SU-DHL-6 (cell line): ENCODE measurements around the gene ALG2.

Experiments used
- H2AFZ ChIP-seq: fragments of 200-600 bp; sonication (generic); 2 replicates; pipeline ENCODE4 v1.6.1; 2014; ENCODE audit warnings: low read depth, mild to moderate bottlenecking, moderate library complexity, mixed read lengths, antibody characterized with exemption, low read length; ENCODE audit not compliant: severe bottlenecking
- H3F3A ChIP-seq: fragments of 200-600 bp; shearing (Covaris generic); 2 replicates; pipeline ENCODE4 v1.6.0; 2016; ENCODE audit warnings: antibody characterized with exemption, mild to moderate bottlenecking; ENCODE audit not compliant: insufficient read depth
- H3K27ac ChIP-seq: fragments of 200-600 bp; sonication (generic); 2 replicates; pipeline ENCODE4 v1.5.1; 2016; ENCODE audit warnings: low read depth, mild to moderate bottlenecking, low read length, moderate library complexity, mixed read lengths
- H3K27me3 ChIP-seq: fragments of 200-600 bp; sonication (generic), shearing (Covaris generic); 2 replicates; pipeline ENCODE4 v1.6.0; 2014; ENCODE audit warnings: mild to moderate bottlenecking, low read length
- H3K36me3 ChIP-seq: fragments of 200-600 bp; sonication (generic); 2 replicates; pipeline ENCODE4 v1.6.1; 2014; ENCODE audit warnings: mild to moderate bottlenecking, low read length, mixed read lengths
- H3K4me2 ChIP-seq: fragments of 300-600, 200-600 bp; shearing (Covaris generic), sonication (generic); 2 replicates; pipeline ENCODE4 v1.6.0; 2014; ENCODE audit warnings: low read length, low read depth, mild to moderate bottlenecking; ENCODE audit not compliant: poor library complexity, severe bottlenecking
- H3K4me3 ChIP-seq: fragments of 200-600 bp; sonication (generic); 2 replicates; pipeline ENCODE4 v1.5.1; 2014; ENCODE audit warnings: antibody characterized with exemption, low read length, mild to moderate bottlenecking, mixed read lengths; ENCODE audit not compliant: insufficient read depth, poor library complexity, severe bottlenecking
- H3K79me2 ChIP-seq: fragments of 200-600 bp; sonication (generic); 2 replicates; pipeline ENCODE4 v1.6.1; 2014; ENCODE audit warnings: mild to moderate bottlenecking, low read length, moderate library complexity; ENCODE audit not compliant: insufficient read depth
- H3K9ac ChIP-seq: fragments of 200-600 bp; sonication (generic); 2 replicates; pipeline ENCODE4 v1.7.0; 2014; ENCODE audit warnings: mild to moderate bottlenecking, low read length
- H3K9me2 ChIP-seq: fragments of 200-600 bp; sonication (generic); replicated peaks from 2 replicates; pipeline ENCODE4 v1.6.1; 2014; ENCODE audit warnings: low read length; ENCODE audit not compliant: insufficient read depth
- H3K9me3 ChIP-seq: fragments of 200-600 bp; sonication (generic); 2 replicates; pipeline ENCODE4 v1.6.1; 2014; ENCODE audit warnings: low read length, mixed read lengths; ENCODE audit not compliant: insufficient read depth
- H4K20me1 ChIP-seq: fragments of 200-600 bp; sonication (generic); 2 replicates; pipeline ENCODE4 v1.6.1; 2014; ENCODE audit warnings: low read depth, mild to moderate bottlenecking, antibody characterized with exemption, low read length, moderate library complexity, mixed read lengths
- CTCF ChIP-seq: fragments of 200-600 bp; sonication (generic); IDR thresholded peaks from one replicate; pipeline ENCODE4 v1.5.1; 2017; ENCODE audit warnings: antibody characterized with exemption, mild to moderate bottlenecking, low read length, moderate library complexity; ENCODE audit not compliant: insufficient read depth, poor library complexity, severe bottlenecking
- EZH2phosphoT487 ChIP-seq: fragments of 200-600 bp; sonication (generic), shearing (Covaris generic); conservative IDR thresholded peaks from 2 replicates; pipeline ENCODE4 v1.6.1; 2018; ENCODE audit warnings: mild to moderate bottlenecking, antibody characterized with exemption, low read length, moderate library complexity, mixed read lengths

ALG2 gene

GRCh38 chr9:99266255-99267023, 44.7 kb upstream of the ALG2 start:
- H4K20me1 ChIP-seq, result no peaks in the 10 kb centered on the region
- H3K9me3 ChIP-seq, result no peaks in the 10 kb centered on the region
- H3K4me3 ChIP-seq, result no peak overlapping the region
- H3K36me3 ChIP-seq, result no peaks in the 10 kb centered on the region
- H3K9me2 ChIP-seq, result no peaks in the 10 kb centered on the region
- peak overlapping the region; percentile 17; the same call in 1 of the 2 replicates for H3K9ac ChIP-seq
- H2AFZ ChIP-seq, result peak overlapping the region; percentile 89
- H3K79me2 ChIP-seq, result no peaks in the 10 kb centered on the region
- no peaks in the 10 kb centered on the region for H3K27me3 ChIP-seq
- peaks cover 12% of the 10 kb centered on the region; the same call in 1 of the 2 replicates for H3F3A ChIP-seq
- H3K27ac ChIP-seq, result peak overlapping the region; percentile 67
- H3K4me2 ChIP-seq, result peak overlapping the region; percentile 43
- no peak for TF ChIP-seq EZH2phosphoT487
- TF ChIP-seq CTCF, result peak; percentile 92

DNA sequence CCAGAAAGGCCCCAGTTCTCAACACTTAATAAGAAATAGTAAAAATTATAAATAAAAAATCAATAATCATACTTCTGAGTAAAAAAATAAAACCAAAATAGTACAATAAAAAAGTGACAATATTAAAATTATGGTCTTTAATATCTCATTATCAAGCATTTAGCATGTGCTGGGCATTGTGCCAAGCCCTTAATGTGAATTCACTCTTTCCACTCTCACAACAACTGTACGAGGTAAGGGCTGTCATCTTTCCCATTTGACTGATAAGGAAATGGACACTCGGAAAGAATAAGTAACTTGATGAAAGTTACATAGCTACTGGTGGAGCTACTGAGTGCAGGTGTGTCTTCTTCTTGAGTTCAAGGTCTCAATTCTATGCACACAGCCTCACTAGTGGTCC, 43.9 kb upstream of the ALG2 start:
- Histone ChIP-seq H3K27me3 (no peaks in the 10 kb centered on the region), H3K9ac (peak overlapping the region; percentile 17; the same call in 1 of the 2 replicates), H3K9me2 (no peaks in the 10 kb centered on the region), H3K36me3 (no peaks in the 10 kb centered on the region), H3K79me2 (no peaks in the 10 kb centered on the region), H3K9me3 (no peaks in the 10 kb centered on the region), H3K4me2 (peak overlapping the region; percentile 43), H3K27ac (peak overlapping the region; percentile 67), H3K4me3 (no peak overlapping the region), H3F3A (peaks cover 18% of the 10 kb centered on the region), H4K20me1 (no peaks in the 10 kb centered on the region), H2AFZ (peak overlapping the region; percentile 89)
- TF ChIP-seq CTCF (no peak), EZH2phosphoT487 (no peak)

GRCh38 chr9:99264070-99264680, 42.4 kb upstream of the ALG2 start:
- H3K27ac ChIP-seq, result peak overlapping the region; percentile 83
- TF ChIP-seq EZH2phosphoT487 (no peak), CTCF (peak; percentile 21)
- H3K9me3 ChIP-seq, result no peaks in the 10 kb centered on the region

More at GRCh38 chr9:99264070-99264680, 42.4 kb upstream of the ALG2 start:
- Histone ChIP-seq H4K20me1 (no peaks in the 10 kb centered on the region), H3F3A (peaks cover 20% of the 10 kb centered on the region), H3K79me2 (no peaks in the 10 kb centered on the region), H3K27me3 (no peaks in the 10 kb centered on the region), H3K4me3 (no peak overlapping the region), H2AFZ (no peak overlapping the region), H3K9ac (no peak overlapping the region), H3K36me3 (no peaks in the 10 kb centered on the region), H3K9me2 (no peaks in the 10 kb centered on the region), H3K4me2 (peak overlapping the region; percentile 52)
